HEK293 (cell line): ENCODE measurements around the gene IFI27L2.

Source experiments
- FEZF1 ChIP-seq: fragments of 450-650 bp; formaldehyde crosslinking; IDR thresholded peaks from 2 replicates; pipeline ENCODE4 v1.5.1; 2016; ENCODE audit warnings: missing biosample characterization, missing genetic modification characterization
- GLI4 ChIP-seq: fragments of 450-650 bp; formaldehyde crosslinking; IDR thresholded peaks from 2 replicates; pipeline ENCODE4 v1.5.1; 2016; ENCODE audit warnings: missing biosample characterization, missing genetic modification characterization
- KLF1 ChIP-seq: fragments of 450-650 bp; formaldehyde crosslinking; IDR thresholded peaks from 2 replicates; pipeline ENCODE4 v1.5.1; 2016; ENCODE audit warnings: missing biosample characterization, missing genetic modification characterization
- RBAK ChIP-seq: fragments of 450-650 bp; formaldehyde crosslinking; IDR thresholded peaks from 2 replicates; pipeline ENCODE4 v1.5.1; 2016; ENCODE audit warnings: missing biosample characterization, missing genetic modification characterization
- SP3 ChIP-seq: fragments of 450-650 bp; formaldehyde crosslinking; IDR thresholded peaks from 2 replicates; pipeline ENCODE4 v1.5.1; 2016; ENCODE audit warnings: missing biosample characterization, missing genetic modification characterization
- WT1 ChIP-seq: fragments of 450-650 bp; formaldehyde crosslinking; IDR thresholded peaks from 2 replicates; pipeline ENCODE4 v1.5.1; 2016; ENCODE audit warnings: missing biosample characterization, missing genetic modification characterization
- YY1 ChIP-seq: fragments of 450-650 bp; formaldehyde crosslinking; IDR thresholded peaks from 2 replicates; pipeline ENCODE4 v1.5.1; 2018; ENCODE audit warnings: missing biosample characterization, missing genetic modification characterization
- ZBTB26 ChIP-seq: fragments of 450-650 bp; formaldehyde crosslinking; optimal IDR thresholded peaks from 2 replicates; pipeline ENCODE3; 2016; ENCODE audit warnings: missing biosample characterization, mild to moderate bottlenecking, missing genetic modification characterization
- ZBTB48 ChIP-seq: fragments of 450-650 bp; formaldehyde crosslinking; IDR thresholded peaks from 2 replicates; pipeline ENCODE4 v1.5.1; 2016; ENCODE audit warnings: missing biosample characterization, missing genetic modification characterization
- ZBTB8A ChIP-seq: fragments of 450-650 bp; formaldehyde crosslinking; IDR thresholded peaks from 2 replicates; pipeline ENCODE4 v1.5.1; 2016; ENCODE audit warnings: missing biosample characterization, missing genetic modification characterization
- ZEB2 ChIP-seq: fragments of 450-650 bp; formaldehyde crosslinking; IDR thresholded peaks from 2 replicates; pipeline ENCODE4 v1.5.1; 2016; ENCODE audit warnings: missing biosample characterization, missing genetic modification characterization
- ZNF16 ChIP-seq: fragments of 450-650 bp; formaldehyde crosslinking; IDR thresholded peaks from 2 replicates; pipeline ENCODE4 v1.5.1; 2016; ENCODE audit warnings: low read depth, missing biosample characterization, missing genetic modification characterization
- ZNF169 ChIP-seq: fragments of 450-650 bp; formaldehyde crosslinking; IDR thresholded peaks from 2 replicates; pipeline ENCODE4 v1.5.1; 2016; ENCODE audit warnings: missing biosample characterization, missing genetic modification characterization
- ZNF202 ChIP-seq: fragments of 450-650 bp; formaldehyde crosslinking; IDR thresholded peaks from 2 replicates; pipeline ENCODE4 v1.5.1; 2016; ENCODE audit warnings: missing biosample characterization, missing genetic modification characterization, borderline replicate concordance
- ZNF211 ChIP-seq: fragments of 450-650 bp; formaldehyde crosslinking; IDR thresholded peaks from 2 replicates; pipeline ENCODE4 v1.5.1; 2016; ENCODE audit warnings: low read depth, missing biosample characterization, missing genetic modification characterization
- ZNF311 ChIP-seq: fragments of 450-650 bp; formaldehyde crosslinking; IDR thresholded peaks from 2 replicates; pipeline ENCODE4 v1.5.1; 2017; ENCODE audit warnings: missing biosample characterization, missing genetic modification characterization, borderline replicate concordance
- ZNF391 ChIP-seq: fragments of 450-650 bp; formaldehyde crosslinking; IDR thresholded peaks from 2 replicates; pipeline ENCODE4 v1.5.1; 2016; ENCODE audit warnings: low read depth, missing biosample characterization, missing genetic modification characterization, borderline replicate concordance
- ZNF394 ChIP-seq: fragments of 450-650 bp; formaldehyde crosslinking; IDR thresholded peaks from 2 replicates; pipeline ENCODE4 v1.5.1; 2016; ENCODE audit warnings: missing biosample characterization, missing genetic modification characterization, mild to moderate bottlenecking, moderate library complexity, borderline replicate concordance
- ZNF510 ChIP-seq: fragments of 450-650 bp; formaldehyde crosslinking; IDR thresholded peaks from 2 replicates; pipeline ENCODE4 v1.5.1; 2018; ENCODE audit warnings: mild to moderate bottlenecking, missing genetic modification characterization, missing biosample characterization; ENCODE audit not compliant: insufficient replicate concordance
- ZNF518A ChIP-seq: fragments of 450-650 bp; formaldehyde crosslinking; conservative IDR thresholded peaks from 2 replicates; pipeline ENCODE4 v1.5.1; 2016; ENCODE audit warnings: low read depth, missing biosample characterization, missing genetic modification characterization
- ZNF585B ChIP-seq: fragments of 450-650 bp; formaldehyde crosslinking; IDR thresholded peaks from 2 replicates; pipeline ENCODE4 v1.5.1; 2016; ENCODE audit warnings: missing biosample characterization, missing genetic modification characterization
- ZNF610 ChIP-seq: fragments of 450-650 bp; formaldehyde crosslinking; IDR thresholded peaks from 2 replicates; pipeline ENCODE4 v1.5.1; 2016; ENCODE audit warnings: missing biosample characterization, missing genetic modification characterization, borderline replicate concordance
- ZNF639 ChIP-seq: fragments of 450-650 bp; formaldehyde crosslinking; IDR thresholded peaks from 2 replicates; pipeline ENCODE4 v1.5.1; 2016; ENCODE audit warnings: missing biosample characterization, missing genetic modification characterization
- ZNF777 ChIP-seq: fragments of 450-650 bp; formaldehyde crosslinking; IDR thresholded peaks from 2 replicates; pipeline ENCODE4 v1.5.1; 2017; ENCODE audit warnings: missing biosample characterization, missing genetic modification characterization, borderline replicate concordance
- ZNF791 ChIP-seq: fragments of 450-650 bp; formaldehyde crosslinking; IDR thresholded peaks from 2 replicates; pipeline ENCODE4 v1.5.1; 2016; ENCODE audit warnings: missing biosample characterization, missing genetic modification characterization
- ZSCAN30 ChIP-seq: fragments of 450-650 bp; IDR thresholded peaks from 2 replicates; pipeline ENCODE4 v1.5.1; 2018; ENCODE audit warnings: missing biosample characterization, mild to moderate bottlenecking, missing genetic modification characterization, moderate library complexity
- ZSCAN5A ChIP-seq: fragments of 450-650 bp; formaldehyde crosslinking; IDR thresholded peaks from 2 replicates; pipeline ENCODE4 v1.5.1; 2016; ENCODE audit warnings: missing biosample characterization, missing genetic modification characterization
- ZXDB ChIP-seq: fragments of 450-650 bp; formaldehyde crosslinking; IDR thresholded peaks from 2 replicates; pipeline ENCODE4 v1.5.1; 2016; ENCODE audit warnings: missing biosample characterization, missing genetic modification characterization
- TF ChIP-seq, protein P1 (sequence below): fragments of 450-650 bp; formaldehyde crosslinking; IDR thresholded peaks from 2 replicates; pipeline ENCODE4 v1.5.1; 2016; ENCODE audit warnings: missing biosample characterization, missing genetic modification characterization

The IFI27L2 gene

GRCh38 chr14:94080621-94081385, 48.6 kb downstream of the IFI27L2 start, which contains the start of the genes DDX24 and IFI27L1 (continued):
- peak; percentile 36; the same call in 1 of the 2 replicates for TF ChIP-seq GLI4
- 0 out of 2 replicates have a peak, but pooled peaks have one; percentile 7 for TF ChIP-seq KLF1 (tag by site-specific recombination)
- TF ChIP-seq ZBTB26 (tag by site-specific recombination): peak; percentile 88
- TF ChIP-seq ZNF16 (tag by site-specific recombination): 0 out of 2 replicates have a peak, but pooled peaks have one; percentile 19
- no peak for TF ChIP-seq RBAK (tag by site-specific recombination)
- TF ChIP-seq ZBTB48 (tag by site-specific recombination): no peak
- no peak for TF ChIP-seq WT1
- 0 out of 2 replicates have a peak, but pooled peaks have one; percentile 24 for TF ChIP-seq ZEB2 (tag by site-specific recombination)
- TF ChIP-seq ZNF610 (tag by site-specific recombination): 0 out of 2 replicates have a peak, but pooled peaks have one; percentile 17
- TF ChIP-seq FEZF1 (tag by site-specific recombination): no peak
- TF ChIP-seq ZBTB8A: peak; percentile 22; the same call in 1 of the 2 replicates
- peak; percentile 15; the same call in 1 of the 2 replicates for TF ChIP-seq ZXDB (tag by site-specific recombination)
- TF ChIP-seq ZNF510: no peak
- no peak for TF ChIP-seq ZNF211
- TF ChIP-seq ZNF585B (tag by site-specific recombination): 0 out of 2 replicates have a peak, but pooled peaks have one; percentile 16
- TF ChIP-seq ZNF311 (tag by site-specific recombination): no peak
- TF ChIP-seq ZNF169: no peak
- TF ChIP-seq, protein P1, sequence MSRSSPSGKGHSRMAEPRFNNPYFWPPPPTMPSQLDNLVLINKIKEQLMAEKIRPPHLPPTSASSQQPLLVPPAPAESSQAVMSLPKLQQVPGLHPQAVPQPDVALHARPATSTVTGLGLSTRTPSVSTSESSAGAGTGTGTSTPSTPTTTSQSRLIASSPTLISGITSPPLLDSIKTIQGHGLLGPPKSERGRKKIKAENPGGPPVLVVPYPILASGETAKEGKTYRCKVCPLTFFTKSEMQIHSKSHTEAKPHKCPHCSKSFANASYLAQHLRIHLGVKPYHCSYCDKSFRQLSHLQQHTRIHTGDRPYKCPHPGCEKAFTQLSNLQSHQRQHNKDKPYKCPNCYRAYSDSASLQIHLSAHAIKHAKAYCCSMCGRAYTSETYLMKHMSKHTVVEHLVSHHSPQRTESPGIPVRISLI (tag by site-specific recombination): peak; percentile 94
- peak; percentile 68; the same call in 1 of the 2 replicates for TF ChIP-seq ZNF391 (tag by site-specific recombination)
- TF ChIP-seq ZNF777 (tag by site-specific recombination): peak; percentile 77; the same call in 1 of the 2 replicates
- TF ChIP-seq SP3 (tag by site-specific recombination): peak; percentile 73
- TF ChIP-seq ZNF202 (tag by site-specific recombination): no peak
- TF ChIP-seq ZNF639 (tag by site-specific recombination): peak; percentile 61; the same call in 1 of the 2 replicates
- TF ChIP-seq ZSCAN5A (tag by site-specific recombination): 0 out of 2 replicates have a peak, but pooled peaks have one; percentile 61
- TF ChIP-seq YY1 (tag by site-specific recombination): peak; percentile 64; the same call in 1 of the 2 replicates
- TF ChIP-seq ZNF518A: 0 out of 2 replicates have a peak, but pooled peaks have one; percentile 14
- no peak for TF ChIP-seq ZNF791 (tag by site-specific recombination)
- peak; percentile 19; the same call in 1 of the 2 replicates for TF ChIP-seq ZSCAN30 (tag by site-specific recombination)
- 0 out of 2 replicates have a peak, but pooled peaks have one; percentile 42 for TF ChIP-seq ZNF394 (tag by site-specific recombination)
